SK-N-SH (cell line): ENCODE measurements around the gene POT1. TPM values are rescaled to one million over a fixed set of nuclear protein-coding genes. Genes with fewer than 3 reads are reported as not detected.

Experiments
- CTCF ChIA-PET: fragments of 300-600, 350-600 bp; formaldehyde crosslinking; extraction: SDS; loops from one replicate; lab custom pipeline; 2021; lab: Yijun Ruan, JAX
- POLR2A ChIA-PET: fragments of 350-600 bp; sonication (Branson Sonifier 250); formaldehyde crosslinking; extraction: SDS; loops from one replicate; lab custom pipeline; 2020; ENCODE audit warnings: antibody characterized with exemption, inconsistent platforms; lab: Yijun Ruan, JAX
- DNase-seq: peaks from one replicate; pipeline ENCODE4 v3.0.0; 2012
- H2AFZ ChIP-seq: fragments of 200-600 bp; sonication (generic); 2 replicates; pipeline ENCODE4 v1.8.1; 2016; ENCODE audit warnings: antibody characterized with exemption, mild to moderate bottlenecking, low read depth
- H3F3A ChIP-seq: fragments of 200-600 bp; sonication (generic); replicated peaks from 2 replicates; pipeline ENCODE3; 2016; ENCODE audit warnings: antibody characterized with exemption, mild to moderate bottlenecking; ENCODE audit not compliant: insufficient read depth
- H3K27ac ChIP-seq, 2 experiments: fragments of 200-500 bp in 1 of 2; fragments of 200-600 bp in 1 of 2; sonication (Bioruptor generic) in 1 of 2; sonication (generic), shearing (Covaris generic) in 1 of 2; 2 replicates each; pipeline versions ENCODE4 v1.5.1 to v1.6.1; 2014 to 2016; ENCODE audit warnings: low read depth in 2 of 2, inconsistent platforms in 1 of 2, low read length in 1 of 2, mild to moderate bottlenecking in 1 of 2, mixed read lengths in 1 of 2
- H3K27me3 ChIP-seq: fragments of 200-600 bp; sonication (generic), shearing (Covaris generic); 2 replicates; pipeline ENCODE4 v1.6.1; 2016; ENCODE audit warnings: mixed run types; ENCODE audit not compliant: insufficient read depth
- H3K36me3 ChIP-seq, 2 experiments: fragments of 200-500 bp in 1 of 2; fragments of 200-600 bp in 1 of 2; sonication (Bioruptor generic) in 1 of 2; sonication (generic) in 1 of 2; replicated peaks in 1 of 2; 2 replicates each; pipeline versions ENCODE3 to v1.5.1; 2014 to 2016; ENCODE audit warnings: low read length in 1 of 2, mild to moderate bottlenecking in 1 of 2; ENCODE audit not compliant: insufficient read depth in 2 of 2, control insufficient read depth in 1 of 2
- H3K4me1 ChIP-seq, 2 experiments: fragments of 200-500 bp in 1 of 2; fragments of 200-600 bp in 1 of 2; sonication (Bioruptor generic) in 1 of 2; sonication (generic), shearing (Covaris generic) in 1 of 2; 2 replicates each; pipeline versions ENCODE4 v1.5.1 to v1.6.1; 2014 to 2016; ENCODE audit warnings: low read depth in 1 of 2, low read length in 1 of 2, mixed run types in 1 of 2; ENCODE audit not compliant: insufficient read depth in 2 of 2, control insufficient read depth in 1 of 2
- H3K4me2 ChIP-seq: fragments of 200-600 bp; sonication (generic), shearing (Covaris generic); 2 replicates; pipeline ENCODE4 v1.6.1; 2017; ENCODE audit warnings: mixed run types
- H3K4me3 ChIP-seq, 2 experiments: fragments of 200-500 bp in 1 of 2; fragments of 200-600 bp in 1 of 2; sonication (Bioruptor generic) in 1 of 2; sonication (generic), shearing (Covaris generic) in 1 of 2; 2 replicates each; pipeline versions ENCODE4 v1.5.1 to v1.8.1; 2014 to 2016; ENCODE audit warnings: low read depth in 2 of 2, inconsistent platforms in 1 of 2, low read length in 1 of 2, mild to moderate bottlenecking in 1 of 2, mixed read lengths in 1 of 2, moderate library complexity in 1 of 2
- H3K79me2 ChIP-seq: fragments of 200-600 bp; sonication (generic); 2 replicates; pipeline ENCODE4 v1.8.1; 2017; ENCODE audit warnings: mild to moderate bottlenecking; ENCODE audit not compliant: insufficient read depth
- H3K9ac ChIP-seq: fragments of 200-600 bp; sonication (generic); 2 replicates; pipeline ENCODE4 v1.6.1; 2017; ENCODE audit warnings: mixed run types
- H3K9me2 ChIP-seq: fragments of 200-600 bp; sonication (generic); 2 replicates; pipeline ENCODE4 v1.6.1; 2017; ENCODE audit warnings: mixed run types
- H3K9me3 ChIP-seq: fragments of 200-600 bp; sonication (generic); 2 replicates; pipeline ENCODE4 v1.6.1; 2017; ENCODE audit warnings: mixed run types, mild to moderate bottlenecking, moderate library complexity
- H4K20me1 ChIP-seq: fragments of 200-600 bp; sonication (generic); 2 replicates; pipeline ENCODE4 v1.6.1; 2017; ENCODE audit warnings: mild to moderate bottlenecking, mixed run types; ENCODE audit not compliant: insufficient read depth
- CHD2 ChIP-seq: fragments of 150-350 bp; IDR thresholded peaks from 2 replicates; pipeline ENCODE4 v1.6.1; 2018; ENCODE audit warnings: low read length; ENCODE audit not compliant: partially characterized antibody
- EZH2phosphoT487 ChIP-seq: fragments of 200-600 bp; sonication (generic); IDR thresholded peaks from 2 replicates; pipeline ENCODE4 v1.6.1; 2017; ENCODE audit warnings: low read depth, mixed run types, mild to moderate bottlenecking, antibody characterized with exemption, moderate library complexity, borderline replicate concordance
- GATA2 ChIP-seq: sonication (generic); formaldehyde crosslinking; IDR thresholded peaks from 2 replicates; pipeline ENCODE4 v1.5.0; 2020; ENCODE audit warnings: mild to moderate bottlenecking, missing genetic modification reagents
- IRF3 ChIP-seq: fragments of 150-350 bp; IDR thresholded peaks from 2 replicates; pipeline ENCODE4 v1.6.1; 2016; ENCODE audit warnings: mild to moderate bottlenecking, low read depth, low read length
- TAF1 ChIP-seq: IDR thresholded peaks from 2 replicates; pipeline ENCODE4 v1.6.1; 2012; ENCODE audit warnings: low read depth, mild to moderate bottlenecking, low read length, moderate library complexity, borderline replicate concordance
- WGBS: methylation state at CpG from one replicate; pipeline ENCODE4 v1.1.6; 2017; ENCODE audit warnings: low lambda C conversion rate; 5-methylcytosine and 5-hydroxymethylcytosine counted together
- polyA plus RNA-seq, 3 experiments: library from polyadenylated mRNA; depleted of rRNA; stranded (reverse); fragments of >200 nt; gene quantifications; 2 replicates each; pipeline ENCODE4 v1.2.3, GENCODE V29; 2012
- TF ChIP-seq, protein P1 (sequence below): fragments of 200-600 bp; sonication (generic); IDR thresholded peaks from 2 replicates; pipeline ENCODE4 v1.6.1; 2017; ENCODE audit warnings: antibody characterized with exemption, mild to moderate bottlenecking, moderate library complexity
- TF ChIP-seq, protein P2 (sequence below): fragments of 150-350 bp; IDR thresholded peaks from 2 replicates; pipeline ENCODE4 v1.6.1; 2017; ENCODE audit warnings: antibody characterized with exemption, low read length, low read depth, borderline replicate concordance

The POT1 gene
- polyA plus RNA-seq, 1 of the 3 experiments (the other 2 are of a cell fraction) = 18.1 TPM

- TF ChIP-seq, protein P1, sequence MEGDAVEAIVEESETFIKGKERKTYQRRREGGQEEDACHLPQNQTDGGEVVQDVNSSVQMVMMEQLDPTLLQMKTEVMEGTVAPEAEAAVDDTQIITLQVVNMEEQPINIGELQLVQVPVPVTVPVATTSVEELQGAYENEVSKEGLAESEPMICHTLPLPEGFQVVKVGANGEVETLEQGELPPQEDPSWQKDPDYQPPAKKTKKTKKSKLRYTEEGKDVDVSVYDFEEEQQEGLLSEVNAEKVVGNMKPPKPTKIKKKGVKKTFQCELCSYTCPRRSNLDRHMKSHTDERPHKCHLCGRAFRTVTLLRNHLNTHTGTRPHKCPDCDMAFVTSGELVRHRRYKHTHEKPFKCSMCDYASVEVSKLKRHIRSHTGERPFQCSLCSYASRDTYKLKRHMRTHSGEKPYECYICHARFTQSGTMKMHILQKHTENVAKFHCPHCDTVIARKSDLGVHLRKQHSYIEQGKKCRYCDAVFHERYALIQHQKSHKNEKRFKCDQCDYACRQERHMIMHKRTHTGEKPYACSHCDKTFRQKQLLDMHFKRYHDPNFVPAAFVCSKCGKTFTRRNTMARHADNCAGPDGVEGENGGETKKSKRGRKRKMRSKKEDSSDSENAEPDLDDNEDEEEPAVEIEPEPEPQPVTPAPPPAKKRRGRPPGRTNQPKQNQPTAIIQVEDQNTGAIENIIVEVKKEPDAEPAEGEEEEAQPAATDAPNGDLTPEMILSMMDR = no peak
- no peak for TF ChIP-seq IRF3
These were observed 93.5 kb downstream of the POT1 start (continued) for GRCh38 chr7:124836173-124836572.

GRCh38 chr7:124818807-124819206 lies 110.8 kb downstream of the POT1 start:
- Histone ChIP-seq H3K79me2 (no peaks in the 10 kb centered on the region), H3K4me2 (no peak overlapping the region), H3K9ac (no peak overlapping the region), H3K27me3 (no peaks in the 10 kb centered on the region), H4K20me1 (no peaks in the 10 kb centered on the region), H3K27ac (no peak overlapping the region), H3K36me3 (peaks cover 24 to 34% of the 10 kb centered on the region in 2 experiments), H2AFZ (no peak overlapping the region), H3K4me1 (no peaks in the 10 kb centered on the region), H3K9me3 (no peaks in the 10 kb centered on the region), H3K9me2 (0 out of 2 replicates have a peak, but pooled peaks cover 3% of the 10 kb centered on the region), H3K4me3 (no peak overlapping the region), H3F3A (no peaks in the 10 kb centered on the region)
- CTCF ChIA-PET = interaction anchor here (1.8 kb wide), 1 partner anchor 1021 kb away, joined by 5 read pairs; no protein-coding TSS in a partner anchor
- DNase-seq = no peak
- TF ChIP-seq IRF3 (no peak), CHD2 (no peak), GATA2 (CRISPR knock-in tag) (no peak)
- POLR2A ChIA-PET = no interaction called here
- 98% methylated on average over 5 of the region's 5 CpGs for WGBS

GRCh38 chr7:124813994-124814798 lies 115.4 kb downstream of the POT1 start:
- no peak overlapping the region for H3K4me2 ChIP-seq
- no peak overlapping the region for H3K4me3 ChIP-seq
- H3K36me3 ChIP-seq = peaks cover 0 to 2% of the 10 kb centered on the region in 2 experiments
- no peaks in the 10 kb centered on the region for H3K9me2 ChIP-seq
- CTCF ChIA-PET = interaction anchor here (0.9 to 2.2 kb wide), 3 partner anchors 12 to 29 kb away, joined by 3 to 7 read pairs (median 3); no protein-coding TSS in a partner anchor
- H3K9ac ChIP-seq = no peak overlapping the region
- POLR2A ChIA-PET = no interaction called here
- H3F3A ChIP-seq = no peaks in the 10 kb centered on the region
- no peak overlapping the region for H2AFZ ChIP-seq
- H3K9me3 ChIP-seq = no peaks in the 10 kb centered on the region
- H3K79me2 ChIP-seq = no peaks in the 10 kb centered on the region
- H3K27me3 ChIP-seq = no peaks in the 10 kb centered on the region
- no peak overlapping the region for H3K27ac ChIP-seq
- H4K20me1 ChIP-seq = no peaks in the 10 kb centered on the region
- DNase-seq = no peak
- H3K4me1 ChIP-seq = no peaks in the 10 kb centered on the region
- 49% methylated on average over 2 of the region's 2 CpGs for WGBS
- TF ChIP-seq, protein P2, sequence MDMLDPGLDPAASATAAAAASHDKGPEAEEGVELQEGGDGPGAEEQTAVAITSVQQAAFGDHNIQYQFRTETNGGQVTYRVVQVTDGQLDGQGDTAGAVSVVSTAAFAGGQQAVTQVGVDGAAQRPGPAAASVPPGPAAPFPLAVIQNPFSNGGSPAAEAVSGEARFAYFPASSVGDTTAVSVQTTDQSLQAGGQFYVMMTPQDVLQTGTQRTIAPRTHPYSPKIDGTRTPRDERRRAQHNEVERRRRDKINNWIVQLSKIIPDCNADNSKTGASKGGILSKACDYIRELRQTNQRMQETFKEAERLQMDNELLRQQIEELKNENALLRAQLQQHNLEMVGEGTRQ = no peak
- TF ChIP-seq EZH2phosphoT487 = no peak
- no peak for TF ChIP-seq TAF1
